DOHH2 (cell line): ENCODE results near the gene PCK2.
"Not testable (repeated sequence)": the region's sequence is repeated elsewhere in the genome, so short reads cannot be mapped to it uniquely, and the experiment has no call there.

ENCODE experiments used
- H3F3A ChIP-seq: fragments of 200-600 bp; sonication (generic), shearing (Covaris generic); 2 replicates; pipeline ENCODE4 v1.6.0; 2016; ENCODE audit warnings: antibody characterized with exemption, mild to moderate bottlenecking; ENCODE audit not compliant: control insufficient read depth, insufficient read depth
- H3K27ac ChIP-seq: fragments of 200-600 bp; sonication (generic); 2 replicates; pipeline ENCODE4 v1.5.1; 2014; ENCODE audit warnings: low read depth, mild to moderate bottlenecking, low read length, moderate library complexity
- H3K27me3 ChIP-seq: fragments of 200-600 bp; sonication (generic); 2 replicates; pipeline ENCODE4 v1.6.1; 2014; ENCODE audit warnings: mild to moderate bottlenecking, low read length, mixed read lengths; ENCODE audit not compliant: control insufficient read depth
- H3K36me3 ChIP-seq: fragments of 200-600 bp; sonication (generic); 2 replicates; pipeline ENCODE4 v1.6.1; 2014; ENCODE audit warnings: mild to moderate bottlenecking, low read length, moderate library complexity, mixed read lengths; ENCODE audit not compliant: control insufficient read depth
- H3K4me1 ChIP-seq: fragments of 200-600 bp; sonication (generic); 2 replicates; pipeline ENCODE4 v1.6.1; 2014; ENCODE audit warnings: mild to moderate bottlenecking, low read length, mixed read lengths; ENCODE audit not compliant: control insufficient read depth
- H3K4me2 ChIP-seq: fragments of 200-600 bp; sonication (generic); 2 replicates; pipeline ENCODE4 v1.6.0; 2014; ENCODE audit warnings: mild to moderate bottlenecking, low read length, moderate library complexity
- H3K4me3 ChIP-seq: fragments of 200-600 bp; sonication (generic); 2 replicates; pipeline ENCODE4 v1.5.1; 2014; ENCODE audit warnings: mild to moderate bottlenecking, low read length, mixed read lengths
- H3K79me2 ChIP-seq: fragments of 200-600 bp; sonication (generic); 2 replicates; pipeline ENCODE4 v1.6.1; 2014; ENCODE audit warnings: mild to moderate bottlenecking, low read length, mixed read lengths; ENCODE audit not compliant: control insufficient read depth
- H3K9me2 ChIP-seq: fragments of 200-600 bp; sonication (generic); replicated peaks from 2 replicates; pipeline ENCODE4 v1.6.1; 2014; ENCODE audit warnings: mild to moderate bottlenecking, low read length, mixed read lengths; ENCODE audit not compliant: control insufficient read depth
- H3K9me3 ChIP-seq: fragments of 200-600 bp; sonication (generic); 2 replicates; pipeline ENCODE4 v1.6.1; 2014; ENCODE audit warnings: antibody characterized with exemption, low read length, mixed read lengths; ENCODE audit not compliant: control insufficient read depth, insufficient read depth
- H4K20me1 ChIP-seq: fragments of 200-600 bp; sonication (generic); 2 replicates; pipeline ENCODE4 v1.6.0; 2014; ENCODE audit warnings: low read depth, mild to moderate bottlenecking, antibody characterized with exemption, low read length, moderate library complexity; ENCODE audit not compliant: control insufficient read depth, insufficient read depth
- EZH2phosphoT487 ChIP-seq: fragments of 200-600 bp; sonication (generic); IDR thresholded peaks from 2 replicates; pipeline ENCODE4 v1.6.1; 2017; ENCODE audit warnings: borderline replicate concordance, mild to moderate bottlenecking, antibody characterized with exemption, low read length, moderate library complexity, mixed read lengths
- TF ChIP-seq, protein P1 (sequence below): fragments of 200-600 bp; sonication (generic); IDR thresholded peaks from one replicate; pipeline ENCODE4 v1.5.1; 2014; ENCODE audit warnings: antibody characterized with exemption, mild to moderate bottlenecking, low read depth, low read length; ENCODE audit not compliant: poor library complexity, severe bottlenecking

PCK2 gene

DNA sequence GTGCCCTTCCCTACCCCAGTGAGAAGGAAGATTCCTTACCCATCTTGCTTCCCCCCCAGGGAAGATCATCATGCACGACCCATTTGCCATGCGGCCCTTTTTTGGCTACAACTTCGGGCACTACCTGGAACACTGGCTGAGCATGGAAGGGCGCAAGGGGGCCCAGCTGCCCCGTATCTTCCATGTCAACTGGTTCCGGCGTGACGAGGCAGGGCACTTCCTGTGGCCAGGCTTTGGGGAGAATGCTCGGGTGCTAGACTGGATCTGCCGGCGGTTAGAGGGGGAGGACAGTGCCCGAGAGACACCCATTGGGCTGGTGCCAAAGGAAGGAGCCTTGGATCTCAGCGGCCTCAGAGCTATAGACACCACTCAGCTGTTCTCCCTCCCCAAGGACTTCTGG lies 9.3 kb downstream of the PCK2 start:
- H3K27ac ChIP-seq = no peak overlapping the region
- H3K79me2 ChIP-seq = no peaks in the 10 kb centered on the region
- no peaks in the 10 kb centered on the region; the same call in 1 of the 2 replicates for H3F3A ChIP-seq
- TF ChIP-seq, protein P1, sequence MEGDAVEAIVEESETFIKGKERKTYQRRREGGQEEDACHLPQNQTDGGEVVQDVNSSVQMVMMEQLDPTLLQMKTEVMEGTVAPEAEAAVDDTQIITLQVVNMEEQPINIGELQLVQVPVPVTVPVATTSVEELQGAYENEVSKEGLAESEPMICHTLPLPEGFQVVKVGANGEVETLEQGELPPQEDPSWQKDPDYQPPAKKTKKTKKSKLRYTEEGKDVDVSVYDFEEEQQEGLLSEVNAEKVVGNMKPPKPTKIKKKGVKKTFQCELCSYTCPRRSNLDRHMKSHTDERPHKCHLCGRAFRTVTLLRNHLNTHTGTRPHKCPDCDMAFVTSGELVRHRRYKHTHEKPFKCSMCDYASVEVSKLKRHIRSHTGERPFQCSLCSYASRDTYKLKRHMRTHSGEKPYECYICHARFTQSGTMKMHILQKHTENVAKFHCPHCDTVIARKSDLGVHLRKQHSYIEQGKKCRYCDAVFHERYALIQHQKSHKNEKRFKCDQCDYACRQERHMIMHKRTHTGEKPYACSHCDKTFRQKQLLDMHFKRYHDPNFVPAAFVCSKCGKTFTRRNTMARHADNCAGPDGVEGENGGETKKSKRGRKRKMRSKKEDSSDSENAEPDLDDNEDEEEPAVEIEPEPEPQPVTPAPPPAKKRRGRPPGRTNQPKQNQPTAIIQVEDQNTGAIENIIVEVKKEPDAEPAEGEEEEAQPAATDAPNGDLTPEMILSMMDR = no peak
- no peak for TF ChIP-seq EZH2phosphoT487
- H3K4me2 ChIP-seq = no peak overlapping the region
- H3K4me3 ChIP-seq = no peak overlapping the region
- no peaks in the 10 kb centered on the region for H3K9me2 ChIP-seq
- no peaks in the 10 kb centered on the region for H3K9me3 ChIP-seq
- H3K27me3 ChIP-seq = no peaks in the 10 kb centered on the region
- H4K20me1 ChIP-seq = no peaks in the 10 kb centered on the region
- peaks cover 2% of the 10 kb centered on the region for H3K4me1 ChIP-seq
- H3K36me3 ChIP-seq = peaks cover 37% of the 10 kb centered on the region

DNA sequence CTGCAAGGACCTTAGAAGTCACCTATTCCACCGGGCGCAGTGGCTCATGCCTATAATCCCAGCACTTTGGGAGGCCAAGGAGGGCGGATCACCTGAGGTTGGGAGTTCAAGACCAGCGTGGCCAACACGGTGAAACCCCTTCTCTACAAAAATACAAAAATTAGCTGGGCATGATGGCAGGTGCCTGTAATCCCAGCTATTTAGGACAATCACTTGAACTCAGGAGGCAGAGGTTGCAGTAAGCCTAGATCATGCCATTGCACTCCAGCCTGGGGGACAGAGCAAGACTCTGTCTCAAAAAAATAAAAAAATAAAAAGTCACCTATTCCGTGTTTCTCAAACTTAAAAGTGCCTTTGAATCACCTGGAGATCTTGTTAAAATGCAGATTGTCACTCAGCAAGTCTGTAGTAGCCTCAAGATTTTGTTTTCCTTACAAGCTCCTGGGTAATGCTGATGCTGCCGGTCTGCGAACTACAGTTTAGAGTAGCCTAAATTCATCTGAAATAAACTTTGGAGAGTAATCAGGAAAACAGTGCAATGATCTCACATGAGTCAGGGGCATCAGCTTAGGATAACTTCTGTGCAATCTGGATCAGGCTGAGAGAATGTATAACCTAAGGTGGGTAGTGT lies 11.6 kb downstream of the PCK2 start:
- Histone ChIP-seq H3K4me1 (peaks cover 13% of the 10 kb centered on the region), H3K36me3 (peaks cover 19% of the 10 kb centered on the region; the same call in 1 of the 2 replicates)
- not testable (repeated sequence) for H3K27me3 ChIP-seq, H3K9me2 ChIP-seq, H3K79me2 ChIP-seq, H3K4me2 ChIP-seq, H4K20me1 ChIP-seq, H3K27ac ChIP-seq, H3F3A ChIP-seq, H3K9me3 ChIP-seq, H3K4me3 ChIP-seq

DNA sequence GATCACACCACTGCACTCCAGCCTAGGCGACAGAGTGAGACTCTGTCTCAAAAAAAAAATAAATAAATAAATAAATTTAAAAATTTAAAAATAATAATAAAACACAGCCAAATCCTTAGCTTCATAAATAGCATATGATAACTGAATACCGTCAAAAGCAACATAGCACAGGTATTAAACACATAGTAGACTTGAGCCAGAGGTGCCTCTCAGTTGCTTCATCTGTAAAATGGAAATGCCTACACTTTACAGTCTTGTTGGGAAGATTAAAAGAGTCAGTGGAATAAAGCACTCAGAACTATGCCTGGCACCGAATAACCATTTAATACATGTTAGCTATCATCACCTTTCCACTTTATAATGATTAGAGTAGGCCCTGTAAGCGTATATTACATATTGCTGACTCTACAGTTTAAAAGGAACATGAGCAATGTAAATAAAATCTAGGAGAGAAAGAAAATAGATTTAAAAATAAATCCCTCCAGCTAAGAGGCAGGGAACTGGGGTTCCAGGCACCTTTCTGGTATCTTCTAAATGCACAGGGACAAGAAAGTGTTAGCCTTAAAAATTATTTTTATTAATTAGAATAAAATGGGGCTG lies 12.7 kb downstream of the PCK2 start:
- Histone ChIP-seq H3K27ac (no peak overlapping the region), H3K9me2 (no peaks in the 10 kb centered on the region), H3K36me3 (peaks cover 13% of the 10 kb centered on the region; the same call in 1 of the 2 replicates), H3K4me1 (peaks cover 15% of the 10 kb centered on the region), H3K79me2 (no peaks in the 10 kb centered on the region), H3K27me3 (no peaks in the 10 kb centered on the region), H4K20me1 (no peaks in the 10 kb centered on the region), H3K4me2 (no peak overlapping the region), H3K9me3 (no peaks in the 10 kb centered on the region), H3F3A (peaks cover 11% of the 10 kb centered on the region), H3K4me3 (no peak overlapping the region)
- TF ChIP-seq, protein P1 = no peak
- no peak for TF ChIP-seq EZH2phosphoT487

DNA sequence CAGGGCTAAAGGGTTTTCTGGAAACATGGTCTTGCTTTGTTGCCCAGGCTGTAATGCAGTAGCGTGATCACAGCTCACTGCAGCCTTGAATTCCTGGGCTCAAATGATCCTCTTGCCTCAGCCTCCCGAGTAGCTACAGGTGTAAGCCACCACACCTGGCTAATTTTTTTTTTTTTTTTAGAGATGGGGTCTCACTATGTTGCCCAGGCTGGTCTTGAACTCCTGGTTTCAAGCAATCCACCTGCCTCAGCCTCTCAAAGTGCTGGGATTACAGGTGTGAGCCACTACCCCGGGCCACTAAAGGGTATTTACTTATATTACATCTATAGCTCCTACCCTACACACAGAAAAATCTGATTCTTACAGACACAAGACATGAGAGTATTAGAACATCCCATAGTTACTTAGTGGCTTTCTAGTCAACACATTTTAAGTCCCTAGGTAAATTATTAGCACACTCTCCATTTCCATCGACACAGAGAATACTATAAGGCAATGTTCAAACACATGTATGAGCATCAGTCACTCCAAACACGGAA lies 14.3 kb downstream of the PCK2 start:
- Histone ChIP-seq H3K4me3 (no peak overlapping the region), H3K27me3 (no peaks in the 10 kb centered on the region), H4K20me1 (no peaks in the 10 kb centered on the region), H3K9me2 (no peaks in the 10 kb centered on the region), H3K4me1 (peaks cover 15% of the 10 kb centered on the region), H3K79me2 (peaks cover 3% of the 10 kb centered on the region), H3K36me3 (peaks cover 4% of the 10 kb centered on the region), H3K9me3 (no peaks in the 10 kb centered on the region), H3F3A (peaks cover 14% of the 10 kb centered on the region), H3K4me2 (peak overlapping the region; percentile 58), H3K27ac (no peak overlapping the region)
- TF ChIP-seq EZH2phosphoT487 = no peak
- TF ChIP-seq, protein P1 = no peak
